Measurements from ENCODE around the gene TAF6L. TPM values are rescaled to one million over a fixed set of nuclear protein-coding genes. Genes with fewer than 3 reads are reported as not detected.

TAF6L gene
- 28.9 and 39.9 TPM in 2 replicates for total RNA-seq (ENCODE audit: low replicate concordance)

GRCh38 chr11:62771144-62772021, at the start of gene TAF6L:
TSS of gene TAF6L (plus strand) at chr11:62771396. CDS start at chr11:62775784, 4,388 bp downstream.
- H3K27me3 ChIP-seq = no peaks in the 10 kb centered on the region
- H3K9me3 ChIP-seq (ENCODE audit: low read depth) = no peaks in the 10 kb centered on the region
- peaks cover 41% of the 10 kb centered on the region for H3F3A ChIP-seq (ENCODE audit: low read depth)
- peaks cover 32% of the 10 kb centered on the region for H3K79me2 ChIP-seq (ENCODE audit: low read depth)
- H3K4me3 ChIP-seq = peak within 1 kb of the TSS; percentile 86
- H3K9me3 Mint-ChIP-seq = no peaks in the 10 kb centered on the region
- H3K4me1 Mint-ChIP-seq = peaks cover 26% of the 10 kb centered on the region
- TF ChIP-seq, protein P1, sequence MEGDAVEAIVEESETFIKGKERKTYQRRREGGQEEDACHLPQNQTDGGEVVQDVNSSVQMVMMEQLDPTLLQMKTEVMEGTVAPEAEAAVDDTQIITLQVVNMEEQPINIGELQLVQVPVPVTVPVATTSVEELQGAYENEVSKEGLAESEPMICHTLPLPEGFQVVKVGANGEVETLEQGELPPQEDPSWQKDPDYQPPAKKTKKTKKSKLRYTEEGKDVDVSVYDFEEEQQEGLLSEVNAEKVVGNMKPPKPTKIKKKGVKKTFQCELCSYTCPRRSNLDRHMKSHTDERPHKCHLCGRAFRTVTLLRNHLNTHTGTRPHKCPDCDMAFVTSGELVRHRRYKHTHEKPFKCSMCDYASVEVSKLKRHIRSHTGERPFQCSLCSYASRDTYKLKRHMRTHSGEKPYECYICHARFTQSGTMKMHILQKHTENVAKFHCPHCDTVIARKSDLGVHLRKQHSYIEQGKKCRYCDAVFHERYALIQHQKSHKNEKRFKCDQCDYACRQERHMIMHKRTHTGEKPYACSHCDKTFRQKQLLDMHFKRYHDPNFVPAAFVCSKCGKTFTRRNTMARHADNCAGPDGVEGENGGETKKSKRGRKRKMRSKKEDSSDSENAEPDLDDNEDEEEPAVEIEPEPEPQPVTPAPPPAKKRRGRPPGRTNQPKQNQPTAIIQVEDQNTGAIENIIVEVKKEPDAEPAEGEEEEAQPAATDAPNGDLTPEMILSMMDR (IDR thresholded peaks at IDR 0.05) = no peak
- TF ChIP-seq EZH2 (IDR thresholded peaks at IDR 0.05) (no peak), EZH2phosphoT487 (IDR thresholded peaks at IDR 0.05) (no peak)
- peaks cover 9% of the 10 kb centered on the region for H3K36me3 Mint-ChIP-seq
- peak within 1 kb of the TSS; percentile 77 for H3K4me2 ChIP-seq
- peak within 1 kb of the TSS; percentile 54 for H3K9ac ChIP-seq
- peak within 1 kb of the TSS; percentile 16 for H2AFZ ChIP-seq (replicated peaks)
- peaks cover 10% of the 10 kb centered on the region for H3K27me3 Mint-ChIP-seq (ENCODE audit: insufficient read depth, low read depth)
- H4K20me1 ChIP-seq (ENCODE audit: low read depth) = no peaks in the 10 kb centered on the region
- H3K4me1 ChIP-seq = peaks cover 11% of the 10 kb centered on the region
- H3K27ac ChIP-seq = peak within 1 kb of the TSS; percentile 89
- peak; percentile 98 for DNase-seq (ENCODE audit: low spot score)
- H3K4me3 Mint-ChIP-seq = peak within 1 kb of the TSS; percentile 92
- no peaks in the 10 kb centered on the region for H3K36me3 ChIP-seq
- H3K27ac Mint-ChIP-seq = peak within 1 kb of the TSS; percentile 98

- H3K9me3 Mint-ChIP-seq = no peaks in the 10 kb centered on the region
- no peak overlapping the region for H3K27ac Mint-ChIP-seq
- H3K4me1 Mint-ChIP-seq = peaks cover 41% of the 10 kb centered on the region
Measured at GRCh38 chr11:62721994-62722393, 49.2 kb upstream of the TAF6L start.

GRCh38 chr11:62724171-62724570, 47.0 kb upstream of the TAF6L start:
- Mint-ChIP-seq H3K4me1 (peaks cover 46% of the 10 kb centered on the region), H3K27ac (no peak overlapping the region), H3K27me3 (ENCODE audit: insufficient read depth, low read depth) (peaks cover 9% of the 10 kb centered on the region), H3K36me3 (peaks cover 53% of the 10 kb centered on the region), H3K9me3 (no peaks in the 10 kb centered on the region), H3K4me3 (peak overlapping the region; percentile 93)
- Histone ChIP-seq H3F3A (ENCODE audit: low read depth) (peaks cover 78% of the 10 kb centered on the region), H3K36me3 (peaks cover 42% of the 10 kb centered on the region), H3K79me2 (ENCODE audit: low read depth) (peaks cover 85% of the 10 kb centered on the region), H3K4me2 (peak overlapping the region; percentile 95), H3K9me3 (ENCODE audit: low read depth) (no peaks in the 10 kb centered on the region), H3K27ac (peak overlapping the region; percentile 4), H3K27me3 (no peaks in the 10 kb centered on the region), H2AFZ (replicated peaks) (no peak overlapping the region), H3K4me3 (peak overlapping the region; percentile 79), H4K20me1 (ENCODE audit: low read depth) (peaks cover 50% of the 10 kb centered on the region), H3K4me1 (peaks cover 11% of the 10 kb centered on the region), H3K9ac (peak overlapping the region; percentile 85)
- no peak for DNase-seq (ENCODE audit: low spot score)
- TF ChIP-seq, protein P1 (IDR thresholded peaks at IDR 0.05) = no peak
- TF ChIP-seq EZH2phosphoT487 (IDR thresholded peaks at IDR 0.05) (no peak), EZH2 (IDR thresholded peaks at IDR 0.05) (no peak)

More at GRCh38 chr11:62721994-62722393, 49.2 kb upstream of the TAF6L start:
- Histone ChIP-seq H3K9me3 (ENCODE audit: low read depth) (no peaks in the 10 kb centered on the region), H3K4me1 (peaks cover 11% of the 10 kb centered on the region), H2AFZ (replicated peaks) (no peak overlapping the region), H3K4me2 (no peak overlapping the region), H3K79me2 (ENCODE audit: low read depth) (peaks cover 96% of the 10 kb centered on the region), H3K9ac (no peak overlapping the region), H3F3A (ENCODE audit: low read depth) (peaks cover 74% of the 10 kb centered on the region), H3K27me3 (no peaks in the 10 kb centered on the region), H3K4me3 (no peak overlapping the region), H4K20me1 (ENCODE audit: low read depth) (peaks cover 56% of the 10 kb centered on the region), H3K27ac (peak overlapping the region; percentile 13), H3K36me3 (peaks cover 42% of the 10 kb centered on the region)
- Mint-ChIP-seq H3K27me3 (ENCODE audit: insufficient read depth, low read depth) (peaks cover 7% of the 10 kb centered on the region), H3K36me3 (peaks cover 64% of the 10 kb centered on the region), H3K4me3 (peak overlapping the region; percentile 52)
- DNase-seq (ENCODE audit: low spot score) = peak; percentile 51
- TF ChIP-seq, protein P1 (IDR thresholded peaks at IDR 0.05) = peak; percentile 29
- TF ChIP-seq EZH2 (IDR thresholded peaks at IDR 0.05) = no peak
